ENCODE results near the gene C1QTNF8. TPM values are rescaled to one million over a fixed set of nuclear protein-coding genes. Genes with fewer than 3 reads are reported as not detected.

The C1QTNF8 gene
- total RNA-seq, 1 donor from 2014 or later = not detected

DNA sequence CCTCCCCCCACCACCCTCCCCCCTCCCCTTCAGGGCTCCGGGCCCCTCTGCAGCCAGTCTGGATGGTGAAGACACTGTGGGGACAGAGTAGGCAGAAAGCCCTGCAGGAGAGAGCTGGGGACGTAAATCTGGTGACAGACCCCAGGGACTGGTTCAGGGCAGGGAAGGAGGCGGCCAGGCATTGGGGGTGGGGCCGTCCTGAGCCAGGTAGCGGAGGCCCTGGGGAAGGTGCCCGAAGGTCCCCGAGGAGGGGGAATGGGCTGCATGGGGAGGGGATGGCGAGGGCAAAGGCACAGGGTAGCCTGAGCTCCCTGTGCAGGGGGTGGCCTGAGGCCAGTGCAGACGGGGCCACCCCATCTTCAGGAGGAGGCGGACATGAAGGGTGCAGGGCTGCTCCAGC, 30.5 kb upstream of the C1QTNF8 start:
- TF ChIP-seq, protein P1, sequence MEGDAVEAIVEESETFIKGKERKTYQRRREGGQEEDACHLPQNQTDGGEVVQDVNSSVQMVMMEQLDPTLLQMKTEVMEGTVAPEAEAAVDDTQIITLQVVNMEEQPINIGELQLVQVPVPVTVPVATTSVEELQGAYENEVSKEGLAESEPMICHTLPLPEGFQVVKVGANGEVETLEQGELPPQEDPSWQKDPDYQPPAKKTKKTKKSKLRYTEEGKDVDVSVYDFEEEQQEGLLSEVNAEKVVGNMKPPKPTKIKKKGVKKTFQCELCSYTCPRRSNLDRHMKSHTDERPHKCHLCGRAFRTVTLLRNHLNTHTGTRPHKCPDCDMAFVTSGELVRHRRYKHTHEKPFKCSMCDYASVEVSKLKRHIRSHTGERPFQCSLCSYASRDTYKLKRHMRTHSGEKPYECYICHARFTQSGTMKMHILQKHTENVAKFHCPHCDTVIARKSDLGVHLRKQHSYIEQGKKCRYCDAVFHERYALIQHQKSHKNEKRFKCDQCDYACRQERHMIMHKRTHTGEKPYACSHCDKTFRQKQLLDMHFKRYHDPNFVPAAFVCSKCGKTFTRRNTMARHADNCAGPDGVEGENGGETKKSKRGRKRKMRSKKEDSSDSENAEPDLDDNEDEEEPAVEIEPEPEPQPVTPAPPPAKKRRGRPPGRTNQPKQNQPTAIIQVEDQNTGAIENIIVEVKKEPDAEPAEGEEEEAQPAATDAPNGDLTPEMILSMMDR (IDR thresholded peaks at IDR 0.05; ENCODE audit: borderline replicate concordance) = no peak
- Histone ChIP-seq H3K4me3 (no peak overlapping the region), H3K27ac (replicated peaks) (no peak overlapping the region), H3K9me3 (replicated peaks) (no peaks in the 10 kb centered on the region), H3K36me3 (no peaks in the 10 kb centered on the region), H3K27me3 (ENCODE audit: low read depth) (peaks cover 79% of the 10 kb centered on the region), H3K4me1 (no peaks in the 10 kb centered on the region)
- intact Hi-C loops (cut with micrococcal nuclease) = no loop called here
- no peak for DNase-seq

DNA sequence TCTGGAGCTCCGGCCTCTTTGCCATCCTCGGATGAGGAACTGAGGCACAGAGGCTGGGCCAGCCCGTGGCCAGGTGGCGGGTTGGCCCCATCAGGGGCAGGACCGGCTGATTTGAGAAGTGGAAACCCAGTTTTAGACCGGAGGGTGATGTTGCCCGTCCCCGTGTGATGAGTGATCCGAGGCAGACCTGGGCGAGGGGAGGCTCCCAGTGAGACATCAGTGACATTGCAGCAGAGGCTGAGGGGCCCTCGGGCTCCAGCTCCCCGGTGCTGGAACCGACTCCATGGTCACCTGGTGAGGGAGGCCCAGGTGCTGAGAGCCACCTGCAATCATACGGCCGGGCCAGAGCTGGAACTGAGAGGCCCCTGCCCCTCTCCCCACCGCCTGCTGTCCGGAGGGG, 30.0 kb upstream of the C1QTNF8 start:
- H3K9me3 ChIP-seq (replicated peaks) = no peaks in the 10 kb centered on the region
- TF ChIP-seq, protein P1 (IDR thresholded peaks at IDR 0.05; ENCODE audit: borderline replicate concordance) = no peak
- peaks cover 79% of the 10 kb centered on the region for H3K27me3 ChIP-seq (ENCODE audit: low read depth)
- no peaks in the 10 kb centered on the region for H3K4me1 ChIP-seq
- no peak overlapping the region for H3K27ac ChIP-seq (replicated peaks)
- intact Hi-C loops (cut with micrococcal nuclease) = no loop called here
- H3K4me3 ChIP-seq = no peak overlapping the region
- DNase-seq = no peak
- no peaks in the 10 kb centered on the region for H3K36me3 ChIP-seq

DNA sequence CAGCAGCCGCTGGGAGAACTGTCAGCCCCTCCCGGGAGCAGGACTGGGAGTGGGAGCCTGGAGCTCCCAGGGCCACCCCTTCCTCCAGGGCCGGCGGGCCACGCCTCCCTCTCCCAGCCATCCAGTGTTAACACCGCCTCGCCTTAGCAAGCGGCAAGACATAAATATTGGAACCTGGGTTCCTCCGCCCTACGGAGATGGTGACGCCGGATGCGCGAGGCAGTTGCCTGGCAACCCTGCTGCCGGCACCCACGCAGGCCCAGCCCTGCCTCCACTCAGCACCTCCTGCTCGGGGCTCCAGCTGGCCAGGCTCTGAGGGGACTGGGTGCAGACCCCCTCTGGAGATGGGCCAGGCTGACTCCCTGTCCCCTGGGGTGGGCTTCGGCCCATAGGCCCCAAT, 29.4 kb upstream of the C1QTNF8 start:
- intact Hi-C loops (cut with micrococcal nuclease) = no loop called here
- no peak for DNase-seq
- Histone ChIP-seq H3K27ac (replicated peaks) (no peak overlapping the region), H3K4me3 (no peak overlapping the region), H3K9me3 (replicated peaks) (no peaks in the 10 kb centered on the region), H3K4me1 (no peaks in the 10 kb centered on the region), H3K27me3 (ENCODE audit: low read depth) (peaks cover 85% of the 10 kb centered on the region), H3K36me3 (no peaks in the 10 kb centered on the region)
- TF ChIP-seq, protein P1 (IDR thresholded peaks at IDR 0.05; ENCODE audit: borderline replicate concordance) = no peak

DNA sequence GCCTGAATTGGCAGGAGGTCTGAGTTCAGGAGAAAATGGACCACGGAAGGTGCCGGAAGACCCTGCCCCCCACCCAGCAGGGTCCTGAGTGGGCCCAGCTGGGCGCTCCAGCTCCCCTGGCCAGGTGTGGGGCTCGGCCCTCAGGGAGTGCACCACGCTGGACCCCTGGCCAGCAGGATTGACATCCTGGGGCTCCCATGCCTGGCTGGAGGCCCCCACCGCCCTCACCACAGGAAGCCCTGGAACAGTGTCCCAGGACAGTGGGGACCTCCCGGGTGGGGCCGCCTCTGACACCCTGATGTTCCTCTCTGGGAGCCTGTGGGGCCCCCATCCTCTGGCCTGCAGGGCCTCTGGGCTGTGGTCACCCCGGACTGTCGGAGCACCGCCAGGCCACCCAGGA, 28.8 kb upstream of the C1QTNF8 start:
- TF ChIP-seq, protein P1 (IDR thresholded peaks at IDR 0.05; ENCODE audit: borderline replicate concordance) = no peak
- Histone ChIP-seq H3K4me3 (no peak overlapping the region), H3K27ac (replicated peaks) (no peak overlapping the region), H3K9me3 (replicated peaks) (no peaks in the 10 kb centered on the region), H3K27me3 (ENCODE audit: low read depth) (peaks cover 86% of the 10 kb centered on the region), H3K36me3 (no peaks in the 10 kb centered on the region), H3K4me1 (no peaks in the 10 kb centered on the region)
- intact Hi-C loops (cut with micrococcal nuclease) = no loop called here
- DNase-seq = no peak

DNA sequence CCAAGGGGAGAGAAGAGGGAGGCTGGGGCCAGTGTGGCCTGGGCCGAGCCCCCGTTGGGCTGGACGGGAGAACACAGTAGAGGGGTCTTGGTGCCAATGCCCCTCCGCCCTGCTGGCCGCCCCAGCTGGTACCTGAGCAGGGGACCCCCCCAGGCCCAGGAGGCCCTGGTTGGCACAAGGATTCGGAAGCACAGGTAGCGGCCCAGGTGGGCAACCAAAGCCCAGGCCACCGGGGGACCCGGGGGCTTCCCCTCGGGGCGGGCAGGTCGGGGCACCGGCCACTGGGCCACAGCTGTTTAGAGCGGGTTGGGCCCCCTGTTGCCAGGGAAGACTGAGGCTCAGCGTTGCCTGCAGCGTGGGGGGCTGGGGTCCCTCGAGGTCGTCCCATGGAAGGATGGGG, 28.2 kb upstream of the C1QTNF8 start:
- Histone ChIP-seq H3K27ac (replicated peaks) (no peak overlapping the region), H3K36me3 (no peaks in the 10 kb centered on the region), H3K4me3 (no peak overlapping the region), H3K9me3 (replicated peaks) (no peaks in the 10 kb centered on the region), H3K27me3 (ENCODE audit: low read depth) (peaks cover 86% of the 10 kb centered on the region), H3K4me1 (no peaks in the 10 kb centered on the region)
- intact Hi-C loops (cut with micrococcal nuclease) = no loop called here
- no peak for DNase-seq
- TF ChIP-seq, protein P1 (IDR thresholded peaks at IDR 0.05; ENCODE audit: borderline replicate concordance) = no peak

Measured in left ventricle myocardium inferior (tissue), 1 donor.